Gastrocnemius medialis (tissue), 4 donors: ENCODE results near the gene CHST5.

Source experiments
- POLR2A ChIP-seq, 2 donors: fragments of 450-650 bp; IDR thresholded peaks; one replicate each; pipeline ENCODE4 v1.6.1; 2017; ENCODE audit warnings: antibody characterized with exemption in 2 of 2, mild to moderate bottlenecking in 2 of 2, moderate library complexity in 2 of 2
- TF ChIP-seq, protein P1 (sequence below), 5 experiments: fragments of 450-650 bp in 3 of 5; fragments of 200-600 bp in 2 of 5; sonication (generic) in 2 of 5; IDR thresholded peaks in 4 of 5; conservative IDR thresholded peaks in 1 of 5; 1 replicate in 4 of 5; 2 replicates in 1 of 5; pipeline ENCODE4 v1.5.1; 2016 to 2019; ENCODE audit warnings: antibody characterized with exemption in 5 of 5, mild to moderate bottlenecking in 3 of 5, moderate library complexity in 3 of 5

DNA sequence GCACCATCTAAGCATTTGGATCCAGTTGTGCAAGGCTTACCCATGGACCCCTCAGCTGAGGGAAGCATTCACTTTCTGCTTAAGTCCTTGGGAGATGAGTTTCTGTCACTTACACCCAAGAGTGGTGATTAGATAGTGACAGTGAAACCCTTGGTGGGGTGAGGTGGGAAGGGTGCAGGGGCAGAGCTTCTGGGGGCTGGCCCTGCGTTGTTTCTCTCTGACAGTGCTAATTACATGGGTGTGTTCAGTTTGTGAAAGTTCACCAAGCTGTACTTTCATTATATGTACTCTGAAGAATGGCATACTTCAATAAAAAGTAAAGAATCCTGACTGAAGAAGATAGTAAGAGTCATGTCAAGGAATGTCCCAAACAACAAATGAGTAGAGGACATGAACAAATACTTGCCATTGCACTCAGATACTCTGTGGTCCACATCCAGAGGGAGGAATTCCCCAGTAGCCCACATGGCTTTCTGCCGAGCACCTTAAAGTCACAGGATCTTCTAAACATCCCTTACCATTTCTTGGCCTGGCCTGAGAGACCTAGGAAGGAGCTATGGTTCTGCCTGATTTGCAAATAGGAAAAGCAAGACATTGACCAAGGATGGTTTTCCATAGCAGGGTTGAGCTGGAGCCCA, 49.1 kb downstream of the CHST5 start:
- TF ChIP-seq, protein P1, sequence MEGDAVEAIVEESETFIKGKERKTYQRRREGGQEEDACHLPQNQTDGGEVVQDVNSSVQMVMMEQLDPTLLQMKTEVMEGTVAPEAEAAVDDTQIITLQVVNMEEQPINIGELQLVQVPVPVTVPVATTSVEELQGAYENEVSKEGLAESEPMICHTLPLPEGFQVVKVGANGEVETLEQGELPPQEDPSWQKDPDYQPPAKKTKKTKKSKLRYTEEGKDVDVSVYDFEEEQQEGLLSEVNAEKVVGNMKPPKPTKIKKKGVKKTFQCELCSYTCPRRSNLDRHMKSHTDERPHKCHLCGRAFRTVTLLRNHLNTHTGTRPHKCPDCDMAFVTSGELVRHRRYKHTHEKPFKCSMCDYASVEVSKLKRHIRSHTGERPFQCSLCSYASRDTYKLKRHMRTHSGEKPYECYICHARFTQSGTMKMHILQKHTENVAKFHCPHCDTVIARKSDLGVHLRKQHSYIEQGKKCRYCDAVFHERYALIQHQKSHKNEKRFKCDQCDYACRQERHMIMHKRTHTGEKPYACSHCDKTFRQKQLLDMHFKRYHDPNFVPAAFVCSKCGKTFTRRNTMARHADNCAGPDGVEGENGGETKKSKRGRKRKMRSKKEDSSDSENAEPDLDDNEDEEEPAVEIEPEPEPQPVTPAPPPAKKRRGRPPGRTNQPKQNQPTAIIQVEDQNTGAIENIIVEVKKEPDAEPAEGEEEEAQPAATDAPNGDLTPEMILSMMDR (IDR thresholded peaks at IDR 0.05 in 4 of 5, conservative IDR thresholded peaks at IDR 0.05 in 1 of 5), result no peak
- TF ChIP-seq POLR2A (IDR thresholded peaks at IDR 0.05), result no peak
